ENCODE data around the gene TARP.

TARP gene

DNA sequence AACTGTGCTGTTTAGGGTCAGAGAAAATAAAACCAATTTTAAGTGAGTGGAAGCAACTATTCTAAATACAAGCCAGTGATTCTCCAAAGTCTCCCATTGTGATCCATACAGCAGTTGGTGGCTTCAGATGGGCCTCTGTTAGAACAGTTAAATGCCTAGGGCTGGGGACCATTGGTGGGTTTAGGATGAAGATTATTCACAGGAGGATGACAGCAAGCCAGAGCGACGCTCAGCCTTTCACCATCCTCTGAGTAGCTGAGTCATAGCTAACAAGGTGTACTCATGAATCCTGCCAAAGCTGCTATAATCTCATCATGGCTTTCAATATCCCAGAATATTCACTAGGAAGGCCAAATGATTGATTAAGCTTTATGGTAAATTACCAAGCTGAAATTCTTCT lies 55.8 kb downstream of the TARP start:
- DNase-seq (ENCODE audit: low read depth in 2 of 2) = no peak

DNA sequence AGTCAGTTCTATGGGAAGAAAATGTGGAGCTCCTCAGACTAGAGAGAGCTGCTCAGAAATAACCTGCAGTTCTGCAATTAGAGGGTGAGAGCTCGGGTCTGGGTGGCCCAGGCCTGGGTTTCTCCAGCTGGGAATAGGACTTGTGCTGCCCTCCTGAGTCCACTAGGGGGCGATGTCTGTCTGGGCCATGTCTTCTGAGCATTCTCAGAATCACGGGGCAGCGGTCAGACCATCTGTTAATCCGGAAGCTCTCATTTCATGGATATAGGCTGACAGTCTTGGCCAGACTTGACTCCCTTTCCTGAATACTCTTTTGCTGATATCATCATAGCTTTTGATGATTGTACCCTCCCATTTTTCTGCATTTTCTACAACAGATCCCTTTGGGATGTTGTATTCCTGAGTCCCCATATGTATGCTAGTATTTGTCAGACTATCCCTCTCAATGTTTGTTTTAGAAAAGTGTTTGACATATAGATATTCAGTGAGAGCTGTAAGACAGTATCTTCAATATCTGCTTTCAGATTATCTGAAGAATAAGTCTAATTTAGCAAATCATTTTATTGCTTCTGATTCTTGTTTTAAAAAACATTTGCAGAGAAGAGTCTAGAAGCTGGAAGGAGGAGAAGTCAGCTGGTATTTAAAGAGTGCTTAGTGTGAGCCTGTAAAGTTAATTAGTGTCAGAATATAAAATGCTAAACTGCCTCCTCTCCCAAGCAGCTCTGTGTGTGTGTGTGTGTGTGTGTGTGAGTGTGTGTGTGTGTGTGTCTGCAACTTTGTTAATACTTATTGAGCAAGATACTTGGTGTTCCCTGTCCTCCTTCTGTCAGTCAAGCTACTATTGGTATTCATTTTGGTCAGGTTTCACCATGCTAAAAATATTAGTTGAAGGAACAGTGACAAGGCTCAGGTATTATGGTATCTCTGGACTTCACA lies 57.4 kb downstream of the TARP start:
- peak; percentile 56 to 58 for DNase-seq (ENCODE audit: low read depth in 2 of 2)

DNA sequence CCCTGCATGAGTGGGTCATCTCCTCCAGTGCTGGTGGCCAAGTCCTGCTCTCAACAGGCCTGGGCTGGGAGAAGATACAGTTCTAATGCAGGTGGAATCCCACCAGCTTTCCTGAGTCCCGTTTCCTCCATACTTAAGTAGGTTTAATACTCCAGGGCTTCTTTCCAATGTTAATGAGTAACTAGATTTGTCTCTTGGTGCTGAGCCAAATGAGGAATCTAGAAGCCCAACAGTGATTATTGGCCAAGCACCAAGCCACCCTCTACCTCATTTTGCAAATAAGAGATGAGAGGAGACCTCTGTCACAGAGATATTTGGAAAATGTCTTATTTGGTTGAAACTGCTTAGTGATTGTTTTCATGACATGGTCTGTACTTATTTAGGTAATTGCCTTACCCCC lies 58.3 kb downstream of the TARP start:
- no peak for DNase-seq (ENCODE audit: low read depth in 2 of 2)

DNA sequence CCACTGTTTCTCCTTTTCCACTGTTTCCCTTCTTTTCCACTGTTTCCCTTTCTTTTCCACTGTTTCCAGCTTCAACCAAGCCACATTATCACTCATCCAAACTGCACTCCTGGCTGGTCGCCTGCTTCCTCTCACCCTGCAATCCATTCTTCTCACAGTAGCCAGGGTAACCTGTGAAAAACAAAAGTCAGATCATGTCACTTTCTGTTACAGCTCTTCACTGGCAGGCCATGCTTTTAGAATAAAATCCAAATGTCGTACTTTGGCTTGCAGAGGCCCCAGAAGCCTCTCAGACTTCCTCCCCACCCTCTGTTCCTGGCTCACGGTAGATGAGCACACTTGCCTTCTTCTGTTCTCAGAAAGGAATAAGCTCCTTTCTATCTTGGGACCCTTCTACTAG lies 61.5 kb downstream of the TARP start:
- no peak for DNase-seq (ENCODE audit: low read depth in 2 of 2)

DNA sequence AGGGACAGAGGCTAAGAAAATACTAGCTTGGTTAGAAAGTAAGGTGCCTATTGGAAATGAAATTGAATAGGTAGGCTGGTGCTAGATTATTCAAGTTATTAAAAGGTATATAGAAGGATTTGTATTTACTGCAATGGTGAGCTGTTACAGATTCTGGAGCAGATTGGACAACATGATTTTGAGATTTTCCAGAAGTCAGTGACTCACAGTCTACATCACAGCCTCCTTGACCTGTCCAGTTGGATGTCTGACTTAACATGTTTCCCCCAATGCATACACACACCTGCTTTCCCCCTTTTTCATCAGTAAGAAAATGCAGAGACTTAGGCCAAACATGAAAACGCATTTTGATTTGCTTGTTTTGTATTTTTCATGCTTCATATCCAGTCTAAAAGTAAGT lies 62.0 kb downstream of the TARP start:
- DNase-seq (ENCODE audit: low read depth in 2 of 2) = no peak
